Nephron (organoid): ENCODE measurements around the gene PUM2.
"Not testable (repeated sequence)": the region's sequence is repeated elsewhere in the genome, so short reads cannot be mapped to it uniquely, and the experiment has no call there.

Source experiments
- H3K27ac Mint-ChIP-seq, 3 experiments: 2 replicates each; pipeline ENCODE4 v1.8.0; 2020; ENCODE audit warnings: mixed read lengths in 3 of 3, mild to moderate bottlenecking in 2 of 3, moderate library complexity in 1 of 3
- H3K27me3 Mint-ChIP-seq: 2 replicates; pipeline ENCODE4 v1.8.0; 2021; ENCODE audit warnings: low read depth, mild to moderate bottlenecking, moderate library complexity, mixed read lengths
- H3K36me3 Mint-ChIP-seq: 2 replicates; pipeline ENCODE4 v1.8.0; 2020; ENCODE audit warnings: low read depth, mixed read lengths
- H3K4me1 Mint-ChIP-seq: 2 replicates; pipeline ENCODE4 v1.8.0; 2020; ENCODE audit warnings: mixed read lengths
- H3K4me3 Mint-ChIP-seq, 3 experiments: 2 replicates each; pipeline ENCODE4 v1.8.0; 2020; ENCODE audit warnings: mild to moderate bottlenecking in 3 of 3, mixed read lengths in 3 of 3, moderate library complexity in 2 of 3
- H3K9me3 Mint-ChIP-seq: 2 replicates; pipeline ENCODE4 v1.8.0; 2020; ENCODE audit warnings: mixed read lengths
- CTCF ChIP-seq, 3 experiments: fragments of 200-600 bp; sonication (generic); IDR thresholded peaks; one replicate each; pipeline ENCODE4 v1.5.0; 2021; ENCODE audit warnings: antibody characterized with exemption in 3 of 3; ENCODE audit not compliant: unreplicated experiment in 3 of 3

The PUM2 gene

GRCh38 chr2:20249170-20249569, 101.5 kb downstream of the PUM2 start:
- no peak overlapping the region for H3K27ac Mint-ChIP-seq
- TF ChIP-seq CTCF (IDR thresholded peaks at IDR 0.05; ENCODE audit: unreplicated experiment in 3 of 3) = no peak
- no peak overlapping the region for H3K4me3 Mint-ChIP-seq
- H3K36me3 Mint-ChIP-seq = peaks cover 64% of the 10 kb centered on the region
- H3K4me1 Mint-ChIP-seq = no peaks in the 10 kb centered on the region
- no peaks in the 10 kb centered on the region for H3K9me3 Mint-ChIP-seq
- no peaks in the 10 kb centered on the region for H3K27me3 Mint-ChIP-seq

GRCh38 chr2:20247084-20247483, 103.6 kb downstream of the PUM2 start:
- H3K9me3 Mint-ChIP-seq = no peaks in the 10 kb centered on the region
- H3K27me3 Mint-ChIP-seq = no peaks in the 10 kb centered on the region
- H3K4me1 Mint-ChIP-seq = no peaks in the 10 kb centered on the region

GRCh38 chr2:20243637-20244036, 107.0 kb downstream of the PUM2 start:
- not testable (repeated sequence) for H3K27me3 Mint-ChIP-seq, H3K27ac Mint-ChIP-seq, H3K4me1 Mint-ChIP-seq, H3K4me3 Mint-ChIP-seq, H3K9me3 Mint-ChIP-seq
- H3K36me3 Mint-ChIP-seq = peaks cover 13% of the 10 kb centered on the region

More at GRCh38 chr2:20247084-20247483, 103.6 kb downstream of the PUM2 start:
- H3K4me3 Mint-ChIP-seq = no peak overlapping the region
- TF ChIP-seq CTCF (IDR thresholded peaks at IDR 0.05; ENCODE audit: unreplicated experiment in 3 of 3) = no peak
- H3K27ac Mint-ChIP-seq = no peak overlapping the region
- peaks cover 43% of the 10 kb centered on the region for H3K36me3 Mint-ChIP-seq

- H3K27me3 Mint-ChIP-seq = no peaks in the 10 kb centered on the region
- no peaks in the 10 kb centered on the region for H3K4me1 Mint-ChIP-seq
- no peak for TF ChIP-seq CTCF (IDR thresholded peaks at IDR 0.05; ENCODE audit: unreplicated experiment in 3 of 3)
- H3K4me3 Mint-ChIP-seq = no peak overlapping the region
- no peak overlapping the region for H3K27ac Mint-ChIP-seq
- H3K36me3 Mint-ChIP-seq = peaks cover 7% of the 10 kb centered on the region
- H3K9me3 Mint-ChIP-seq = peaks cover 6% of the 10 kb centered on the region
Observed at GRCh38 chr2:20242727-20243377, 107.8 kb downstream of the PUM2 start.

GRCh38 chr2:20241973-20242726, 108.5 kb downstream of the PUM2 start:
- peak; percentile 19 to 41 (median 24) for TF ChIP-seq CTCF (IDR thresholded peaks at IDR 0.05; ENCODE audit: unreplicated experiment in 3 of 3)
- H3K9me3 Mint-ChIP-seq = peaks cover 10% of the 10 kb centered on the region
- H3K36me3 Mint-ChIP-seq = no peaks in the 10 kb centered on the region
- no peaks in the 10 kb centered on the region for H3K4me1 Mint-ChIP-seq
- H3K4me3 Mint-ChIP-seq = no peak overlapping the region
- no peak overlapping the region for H3K27ac Mint-ChIP-seq
- H3K27me3 Mint-ChIP-seq = no peaks in the 10 kb centered on the region

- H3K9me3 Mint-ChIP-seq, H3K4me1 Mint-ChIP-seq: not testable (repeated sequence)
Observed at GRCh38 chr2:20240291-20240690, 110.4 kb downstream of the PUM2 start.

GRCh38 chr2:20236496-20236895, 114.1 kb downstream of the PUM2 start:
- Mint-ChIP-seq H3K27ac (no peak overlapping the region), H3K4me1 (no peaks in the 10 kb centered on the region), H3K27me3 (peaks cover 9% of the 10 kb centered on the region), H3K36me3 (no peaks in the 10 kb centered on the region), H3K9me3 (peaks cover 10% of the 10 kb centered on the region), H3K4me3 (no peak overlapping the region)
- TF ChIP-seq CTCF (IDR thresholded peaks at IDR 0.05; ENCODE audit: unreplicated experiment in 3 of 3) = no peak

More at GRCh38 chr2:20240291-20240690, 110.4 kb downstream of the PUM2 start:
- H3K4me3 Mint-ChIP-seq, H3K27me3 Mint-ChIP-seq, H3K36me3 Mint-ChIP-seq, H3K27ac Mint-ChIP-seq: not testable (repeated sequence)
